HG03280 (cell line): ENCODE data around the gene ATP5PO.
"Not testable (repeated sequence)": the region's sequence is repeated elsewhere in the genome, so short reads cannot be mapped to it uniquely, and the experiment has no call there.

ENCODE experiments used
- ATAC-seq: cut with Tn5 transposase; IDR thresholded peaks from one replicate; pipeline ENCODE4 v1.9.1; 2021; ENCODE audit warnings: mild to moderate bottlenecking, moderate library complexity; ENCODE audit not compliant: unreplicated experiment

Gene ATP5PO

DNA sequence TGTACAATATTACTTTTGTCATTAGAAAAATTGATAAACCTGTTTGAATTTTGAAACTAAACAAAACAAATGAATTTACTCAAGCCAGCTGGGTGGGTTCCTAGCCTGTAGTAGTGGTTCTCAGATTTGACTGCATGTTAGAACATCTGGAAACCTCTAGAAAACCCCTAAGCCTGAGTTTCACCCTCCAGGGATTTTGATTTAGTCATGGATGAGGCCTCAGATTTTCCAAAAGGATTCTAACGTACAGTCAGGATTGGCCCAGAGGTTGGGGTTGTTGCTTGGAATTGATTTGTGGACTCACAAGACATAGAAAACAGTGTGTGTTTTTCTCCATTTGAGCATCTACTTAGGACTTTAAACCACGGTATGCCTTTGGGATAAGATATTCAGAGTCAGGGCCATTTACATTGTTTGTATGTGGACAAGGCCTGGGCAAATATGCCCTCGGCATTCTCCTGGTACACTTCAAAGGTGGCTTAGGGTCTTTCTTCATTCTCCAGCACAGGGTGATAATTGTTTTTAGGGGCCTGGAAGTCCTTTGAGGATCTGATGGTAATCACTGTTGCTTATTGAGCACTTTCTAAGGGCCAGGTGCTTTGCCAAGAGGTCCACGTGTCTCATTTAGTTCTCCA lies 42.6 kb downstream of the ATP5PO start:
- no peak for ATAC-seq

DNA sequence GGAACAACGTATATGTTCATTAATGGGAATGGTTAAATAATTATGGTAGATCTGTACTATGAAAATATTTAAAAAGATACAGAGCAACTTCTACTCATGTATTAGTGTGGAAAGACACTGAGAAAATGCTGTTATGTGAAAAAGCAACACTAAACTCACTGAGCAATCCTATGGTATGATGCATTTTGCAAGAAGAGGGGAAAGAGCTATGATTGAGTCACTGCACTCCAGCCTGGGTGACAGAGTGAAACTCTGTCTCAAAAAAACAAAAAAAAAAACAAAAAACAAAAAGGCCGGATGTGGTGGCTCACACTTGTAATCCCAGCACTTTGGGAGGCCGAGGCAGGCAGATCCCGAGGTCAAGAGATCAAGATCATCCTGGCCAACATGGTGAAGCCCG lies 44.4 kb downstream of the ATP5PO start:
- no peak for ATAC-seq

DNA sequence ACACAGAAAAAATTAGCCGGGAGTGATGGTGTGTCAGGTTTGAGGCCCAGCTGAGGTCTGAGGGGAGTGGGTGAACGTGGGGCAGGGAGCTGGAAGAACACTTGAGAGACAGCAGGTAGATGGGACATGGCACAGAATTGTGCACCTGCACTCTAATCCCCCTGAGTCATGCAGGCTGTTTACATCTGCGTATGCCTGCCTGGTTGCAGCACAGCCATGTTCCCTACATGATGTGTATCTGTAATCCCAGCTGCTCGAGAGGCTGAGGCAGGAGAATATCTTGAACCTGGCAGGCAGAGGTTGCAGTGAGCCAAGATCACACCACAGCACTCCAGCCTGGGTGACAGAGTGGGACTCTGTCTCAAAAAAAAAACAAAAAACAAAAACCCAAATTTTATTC lies 44.8 kb downstream of the ATP5PO start:
- ATAC-seq = no peak

DNA sequence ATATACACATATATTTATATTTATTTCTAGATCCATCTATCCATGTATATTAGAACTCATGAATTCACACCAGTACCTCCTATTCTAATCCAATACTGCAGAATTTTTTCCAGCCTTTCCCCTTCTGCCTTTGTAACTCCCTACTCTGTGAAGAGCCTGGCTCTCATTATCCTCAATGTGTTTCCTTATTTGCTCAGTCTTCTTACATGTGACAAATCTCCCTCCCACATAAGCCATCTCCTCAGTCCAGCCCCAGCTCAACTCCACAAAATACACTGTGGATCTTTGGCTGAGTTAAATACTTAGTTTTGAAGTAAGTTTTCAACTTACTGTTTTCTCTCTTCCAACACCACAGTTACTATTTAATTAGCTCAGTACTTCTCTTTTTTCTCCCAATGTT lies 45.7 kb downstream of the ATP5PO start:
- no peak for ATAC-seq

DNA sequence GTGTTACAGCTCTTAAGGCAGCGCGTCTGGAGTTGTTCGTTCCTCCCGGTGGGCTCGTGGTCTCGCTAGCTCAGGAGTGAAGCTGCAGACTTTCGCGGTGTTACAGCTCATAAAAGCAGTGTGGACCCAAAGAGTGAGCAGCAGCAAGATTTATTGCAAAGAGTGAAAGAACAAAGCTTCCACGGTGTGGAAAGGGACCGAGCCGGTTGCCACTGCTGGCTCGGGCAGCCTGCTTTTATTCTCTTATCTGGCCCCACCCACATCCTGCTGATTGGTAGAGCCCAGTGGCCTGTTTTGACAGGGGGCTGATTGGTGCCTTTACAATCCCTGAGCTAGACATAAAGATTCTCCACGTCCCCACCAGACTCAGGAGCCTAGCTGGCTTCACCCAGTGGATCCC lies 47.7 kb downstream of the ATP5PO start:
- ATAC-seq = not testable (repeated sequence)

DNA sequence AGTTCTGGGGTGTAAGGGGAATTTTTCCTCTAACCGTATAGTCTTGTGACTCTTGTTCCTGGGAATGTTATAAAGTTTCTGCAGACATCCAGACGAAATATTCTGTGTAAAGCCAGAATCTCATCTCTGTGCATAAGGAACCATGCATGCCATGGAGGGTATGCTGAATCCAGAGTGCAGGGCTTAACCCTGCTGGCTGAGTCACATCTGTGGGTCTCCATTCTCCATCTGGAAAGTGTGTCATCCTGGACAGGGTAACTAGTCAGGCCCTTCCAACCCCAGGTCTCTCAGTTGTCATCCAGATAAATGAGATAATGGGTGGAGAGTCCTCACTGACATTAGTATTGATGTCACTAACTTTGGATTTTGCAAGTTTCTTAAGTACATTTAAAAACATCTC lies 48.8 kb downstream of the ATP5PO start:
- no peak for ATAC-seq

DNA sequence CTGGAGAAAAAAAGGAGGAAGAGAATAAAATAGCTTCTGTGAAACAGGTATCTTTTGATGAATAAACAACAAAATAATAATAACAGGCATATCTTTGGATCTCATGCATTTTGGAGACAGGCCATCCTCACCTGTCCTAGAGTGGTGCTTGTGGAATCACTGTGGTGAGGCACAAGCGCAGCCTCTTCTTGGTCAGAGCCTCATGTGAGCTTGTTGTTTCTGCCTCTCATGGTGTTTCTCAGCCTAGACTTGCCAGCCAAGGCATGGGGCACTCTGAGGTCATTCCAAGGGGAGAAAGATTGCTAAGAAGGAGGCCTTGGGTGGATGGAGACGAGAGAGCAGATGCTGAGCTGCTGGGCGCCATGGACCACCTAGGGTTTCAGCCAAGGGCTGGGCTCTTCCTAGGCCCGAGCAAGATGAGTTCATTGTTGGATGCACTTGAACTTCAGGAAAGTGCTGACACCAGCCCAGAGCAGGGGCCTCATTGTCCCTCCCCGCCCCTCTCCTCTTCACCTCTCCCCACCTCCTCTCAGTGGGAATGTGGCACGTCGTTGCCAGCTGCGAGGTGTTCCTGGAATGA lies 49.5 kb downstream of the ATP5PO start:
- ATAC-seq = no peak

DNA sequence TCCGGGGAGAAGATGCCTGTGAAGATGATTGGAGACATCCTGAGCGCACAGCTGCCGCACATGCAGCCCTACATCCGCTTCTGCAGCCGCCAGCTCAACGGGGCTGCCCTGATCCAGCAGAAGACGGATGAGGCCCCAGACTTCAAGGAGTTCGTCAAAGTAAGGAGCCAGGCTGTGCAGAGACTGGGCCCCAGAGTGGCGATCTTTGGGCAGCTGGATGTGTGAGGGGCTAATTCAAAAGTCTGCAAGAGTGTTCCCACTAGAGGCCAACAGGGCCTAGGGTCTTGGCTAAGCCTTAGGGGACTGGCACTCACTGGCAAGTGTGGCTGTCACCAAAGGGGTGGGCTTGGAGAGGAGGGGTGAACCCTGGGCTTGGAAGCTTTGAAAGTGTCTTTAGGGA lies 50.4 kb downstream of the ATP5PO start:
- ATAC-seq = no peak

DNA sequence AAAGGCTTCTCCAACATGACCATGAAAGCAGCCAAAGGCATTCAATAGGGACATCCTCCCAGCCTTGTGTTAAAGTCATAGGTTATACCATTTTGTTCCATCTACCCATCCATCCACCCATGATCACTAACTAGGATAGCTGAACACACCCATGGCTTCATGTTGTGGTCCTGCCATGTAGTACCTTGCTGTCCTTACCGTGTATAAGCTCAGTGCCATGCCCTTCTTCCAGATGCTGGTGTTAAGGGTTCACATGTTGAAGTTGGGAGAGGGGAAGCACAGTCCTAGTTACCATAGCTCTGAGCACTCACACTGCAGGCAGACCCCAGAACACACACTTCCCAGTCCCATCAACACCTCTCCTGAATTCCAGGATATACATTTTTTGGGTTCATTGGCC lies 51.5 kb downstream of the ATP5PO start:
- ATAC-seq = no peak

DNA sequence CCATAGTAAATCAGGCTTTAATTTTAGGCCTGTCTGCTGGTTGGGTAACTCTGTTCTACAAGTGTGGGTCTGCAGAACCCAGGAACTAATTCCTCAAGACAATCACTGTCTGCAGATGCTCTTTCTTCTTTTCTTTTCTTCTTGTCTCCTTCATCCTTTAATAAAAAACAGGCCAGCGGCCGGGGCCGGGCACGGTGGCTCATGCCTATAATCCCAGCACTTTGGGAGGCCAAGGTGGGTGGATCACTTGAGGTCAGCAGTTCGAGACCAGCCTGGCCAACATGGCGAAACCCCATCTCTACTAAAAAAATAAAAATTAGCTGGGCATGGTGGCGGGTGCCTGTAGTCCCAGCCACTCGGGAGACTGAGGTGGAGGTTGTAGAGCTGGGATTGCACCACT lies 52.4 kb downstream of the ATP5PO start:
- not testable (repeated sequence) for ATAC-seq

DNA sequence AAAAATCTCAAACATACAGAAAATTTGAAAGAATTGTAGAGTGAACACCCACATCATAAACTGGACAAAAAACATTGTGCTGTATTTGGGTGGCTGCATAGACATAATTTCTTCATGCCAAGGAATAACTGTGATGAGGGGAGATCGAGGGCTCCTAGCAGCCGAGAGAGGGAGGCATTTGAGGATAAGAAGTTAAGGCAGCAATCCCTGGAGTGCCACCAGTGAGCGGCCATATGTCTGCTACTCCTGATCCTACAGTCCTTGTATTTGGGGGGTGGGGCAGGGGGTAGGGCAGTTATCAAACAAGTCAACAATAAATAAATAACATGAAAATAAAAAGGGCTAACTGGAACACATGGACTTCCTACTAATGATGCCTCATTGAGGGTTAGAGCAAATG lies 54.5 kb downstream of the ATP5PO start:
- ATAC-seq = no peak

DNA sequence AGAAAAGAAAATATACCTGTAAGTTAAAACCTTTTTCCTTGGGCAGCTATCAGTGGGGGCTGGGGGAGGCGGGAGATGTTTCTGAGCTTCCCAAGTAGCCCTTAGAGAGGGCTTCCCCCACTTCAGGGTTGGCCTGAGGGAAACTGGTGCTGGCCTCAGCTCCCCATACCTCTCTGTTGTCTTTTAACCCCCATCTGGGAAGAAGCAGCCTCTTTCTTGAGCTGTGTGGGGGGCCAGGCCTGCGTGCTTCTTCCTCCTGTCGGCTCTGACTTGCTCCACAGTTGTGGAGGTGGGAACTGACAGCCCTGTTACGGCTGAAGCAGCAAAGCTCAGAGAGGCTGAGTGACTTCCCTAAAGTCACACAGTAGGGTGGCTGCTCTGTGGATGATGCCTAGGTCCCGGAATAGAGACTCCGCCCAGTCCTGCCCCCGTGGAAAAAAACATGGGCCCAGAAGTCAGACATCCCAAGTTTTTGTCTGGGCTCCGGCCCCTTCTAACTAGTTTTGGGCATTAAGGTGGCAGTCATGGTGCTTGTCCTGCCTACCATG lies 55.2 kb downstream of the ATP5PO start:
- ATAC-seq = no peak

DNA sequence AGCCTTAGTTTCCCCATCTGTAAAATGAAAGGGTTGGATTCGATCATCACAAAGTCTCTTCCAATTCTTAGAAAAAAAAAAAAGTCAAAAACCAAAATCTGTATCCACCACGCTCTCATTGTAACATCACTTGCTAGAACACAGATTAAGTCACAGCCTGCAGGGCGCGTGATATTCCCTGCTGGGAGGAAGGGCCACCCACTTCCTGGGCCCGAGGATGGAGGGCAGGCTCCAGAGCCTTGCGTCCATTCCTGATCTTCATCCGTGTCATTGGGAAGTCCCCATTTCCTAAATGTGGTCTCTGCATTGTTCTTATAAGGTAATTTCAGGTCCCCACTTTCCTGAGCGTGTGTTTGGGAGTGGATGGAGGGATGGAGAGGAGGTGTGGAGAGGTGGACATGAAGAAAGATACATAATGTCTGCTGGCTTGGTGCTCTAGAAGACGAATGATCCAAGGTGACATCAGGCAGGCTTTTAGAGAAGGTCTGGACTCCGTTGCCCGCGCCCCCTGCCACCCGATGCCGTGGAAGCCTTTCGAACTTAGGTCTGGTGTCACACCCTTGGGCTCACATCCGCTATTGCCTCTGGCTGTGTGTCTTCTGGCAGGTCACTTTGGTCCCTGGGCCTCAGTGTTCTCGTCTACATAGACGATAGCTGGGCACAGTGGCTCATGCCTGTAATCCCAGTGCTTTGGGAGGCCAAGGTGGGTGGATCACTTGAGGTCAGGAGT lies 56.1 kb downstream of the ATP5PO start:
- ATAC-seq = no peak

DNA sequence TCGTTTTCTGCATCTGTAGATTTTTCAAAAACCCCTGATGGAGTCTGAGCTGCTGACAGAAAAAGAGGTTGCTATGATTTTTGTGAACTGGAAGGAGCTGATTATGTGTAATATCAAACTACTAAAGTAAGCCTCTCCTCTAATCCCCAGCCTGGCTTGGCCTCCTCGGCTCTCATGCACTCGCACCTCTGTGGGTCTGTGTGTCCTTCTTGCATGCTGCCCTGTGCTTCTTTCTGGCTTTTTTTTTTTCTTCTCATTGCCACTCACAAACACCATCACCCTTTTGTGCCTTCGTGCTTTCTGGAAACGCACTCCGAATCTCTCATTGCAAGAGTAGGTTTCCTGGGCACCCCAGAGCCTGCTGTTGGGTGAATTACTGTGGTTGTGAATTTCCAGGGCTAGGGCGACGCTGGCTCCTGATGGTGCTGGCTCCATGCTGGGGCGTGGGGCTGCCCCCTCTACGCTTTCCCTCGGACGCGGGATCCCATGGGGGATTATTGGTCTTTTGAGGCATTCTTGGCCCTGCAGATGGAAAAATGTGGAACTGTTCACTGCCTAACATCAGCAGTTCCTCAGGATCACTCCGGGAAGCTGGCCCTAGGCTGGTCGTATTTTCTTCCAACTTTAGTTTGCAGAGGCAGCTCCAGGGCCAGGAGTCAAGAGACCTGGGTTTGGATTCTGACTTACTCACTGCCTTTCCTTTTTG lies 56.8 kb downstream of the ATP5PO start:
- ATAC-seq = no peak

DNA sequence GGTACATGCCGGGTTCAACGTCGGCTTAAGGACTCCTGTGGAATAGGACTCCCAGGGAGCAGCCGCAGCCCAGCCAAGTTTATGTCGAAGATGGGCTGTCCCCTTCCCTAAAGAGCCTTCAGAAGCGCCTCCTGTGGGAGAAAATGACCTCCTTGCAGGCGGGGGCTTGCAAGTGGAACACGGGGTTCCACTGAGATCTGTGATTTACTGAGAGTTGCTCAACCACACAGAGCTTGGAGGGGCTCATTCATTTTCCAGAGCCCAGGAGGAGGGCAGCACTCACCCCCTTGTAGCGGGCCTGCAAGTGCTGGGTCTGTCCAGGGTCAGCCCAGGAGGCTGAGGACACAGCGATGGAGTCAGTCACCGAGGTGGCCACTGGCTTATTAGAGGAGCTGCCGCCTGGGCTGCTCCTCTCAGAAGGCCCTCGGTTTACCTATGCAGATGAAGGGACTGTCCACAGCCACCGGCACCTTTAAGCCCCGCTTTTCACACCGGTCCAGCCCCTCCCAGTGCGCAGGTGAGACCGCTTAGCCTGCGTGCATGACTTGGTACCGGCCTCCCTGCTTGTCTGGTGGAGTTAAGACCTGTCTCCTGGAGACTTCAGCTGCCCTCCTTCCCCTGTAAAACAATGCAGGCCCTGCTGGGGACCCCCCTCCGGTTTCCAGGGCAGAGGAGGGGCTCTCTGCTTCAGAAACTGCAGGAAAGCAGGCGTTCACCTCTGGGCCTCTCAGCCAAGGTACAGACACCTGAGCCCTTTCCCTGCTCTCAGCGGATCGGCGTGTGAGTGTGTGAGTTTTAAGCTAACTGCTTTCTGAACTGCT lies 57.5 kb downstream of the ATP5PO start:
- ATAC-seq = no peak

DNA sequence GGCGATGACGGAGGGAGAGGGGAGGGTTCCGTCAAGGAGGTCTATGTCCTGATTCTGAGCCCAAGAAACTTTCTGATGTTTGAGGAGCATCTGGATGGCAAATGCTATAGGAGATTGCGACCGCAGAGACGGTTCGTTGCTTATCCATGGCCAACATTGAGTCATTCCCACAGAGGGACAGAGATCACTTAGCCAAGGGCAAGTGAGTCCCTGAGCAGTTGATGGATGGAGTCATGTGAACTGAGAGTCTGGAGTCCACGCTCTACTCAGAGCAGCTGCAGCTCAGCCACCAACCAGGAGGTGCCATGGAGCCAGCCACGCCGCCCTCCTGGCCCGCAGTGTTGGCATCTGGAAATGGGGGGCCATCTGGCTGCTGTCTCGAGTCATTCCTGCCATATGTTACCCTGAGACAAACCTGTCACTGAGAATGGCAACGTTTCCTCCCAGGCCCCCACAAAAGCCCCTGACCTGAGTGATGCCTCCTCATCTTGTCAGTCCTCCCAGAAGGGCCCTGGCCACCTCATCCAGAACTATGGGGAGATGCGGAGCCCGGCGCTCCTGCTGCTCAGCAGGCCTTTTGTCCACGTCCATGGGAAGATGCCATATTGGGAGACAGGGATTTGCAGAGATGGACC lies 58.6 kb downstream of the ATP5PO start:
- ATAC-seq = no peak

DNA sequence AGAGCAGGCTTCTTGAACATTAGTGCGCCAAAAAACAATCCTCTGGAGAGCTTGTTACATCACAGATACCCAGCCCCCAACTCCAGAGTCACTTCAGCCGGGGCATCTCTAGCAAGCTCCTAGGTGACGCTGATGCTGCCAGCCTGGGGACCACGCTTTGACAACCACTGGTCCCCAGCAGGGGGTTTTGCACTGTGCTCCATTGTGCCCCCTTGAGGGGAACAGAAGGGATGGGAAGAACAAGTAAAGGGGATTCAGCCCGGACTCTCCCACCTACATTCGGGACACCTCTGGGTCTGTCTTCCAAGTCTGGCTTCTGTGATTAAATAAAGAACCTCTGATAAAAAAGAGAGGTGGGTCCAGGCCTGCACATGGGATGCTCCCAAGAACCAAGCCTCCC lies 60.4 kb downstream of the ATP5PO start:
- ATAC-seq = no peak

DNA sequence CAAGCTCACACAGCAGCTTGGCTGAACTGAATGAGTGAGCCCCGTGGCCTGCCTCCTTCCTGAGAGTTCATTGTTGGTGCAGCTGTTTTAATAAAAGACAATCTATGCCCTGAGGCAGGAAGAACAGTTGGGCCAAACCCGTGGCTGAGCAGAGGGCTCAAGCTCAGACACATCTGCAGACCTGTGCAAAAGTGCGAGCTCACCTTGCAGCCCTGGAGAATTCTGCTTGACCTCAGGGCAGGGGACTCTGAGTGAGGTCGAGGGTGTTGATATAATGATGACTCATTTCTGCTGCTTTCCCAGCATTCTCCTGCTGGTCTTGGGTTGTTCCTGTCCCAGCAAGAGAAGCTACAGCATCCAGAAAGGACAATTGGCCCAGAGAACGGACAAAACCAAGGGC lies 61.0 kb downstream of the ATP5PO start:
- ATAC-seq = no peak
